T-helper 1 cell (primary cell): ENCODE measurements around the gene PSMD8.
"Not testable (repeated sequence)": the region's sequence is repeated elsewhere in the genome, so short reads cannot be mapped to it uniquely, and the experiment has no call there.

Source experiments
- DNase-seq, 5 donors: peaks; one replicate each; pipeline ENCODE4 v3.0.0-alpha.2; 2012 to 2020

The PSMD8 gene

GRCh38 chr19:38362076-38362945, 12.1 kb upstream of the PSMD8 start:
- DNase-seq: peak; percentile 40 to 87 (median 51)

- DNase-seq: not testable (repeated sequence)
These were observed 11.3 kb upstream of the PSMD8 start for GRCh38 chr19:38362946-38363688.

GRCh38 chr19:38367041-38367440, 7.3 kb upstream of the PSMD8 start:
- DNase-seq: no peak

- no peak for DNase-seq
These were observed 4.8 kb upstream of the PSMD8 start for GRCh38 chr19:38369584-38369983.

GRCh38 chr19:38370299-38370698, 4.1 kb upstream of the PSMD8 start:
- no peak for DNase-seq

GRCh38 chr19:38371081-38371480, 3.3 kb upstream of the PSMD8 start:
- no peak for DNase-seq

- no peak for DNase-seq
These were observed 452 bp upstream of the PSMD8 start for GRCh38 chr19:38373907-38374331.

- no peak for DNase-seq
These were observed 725 bp downstream of the PSMD8 start for GRCh38 chr19:38375098-38375493.

- no peak for DNase-seq
These were observed 1.4 kb downstream of the PSMD8 start for GRCh38 chr19:38375748-38376147.

- DNase-seq: no peak
These were observed 2.2 kb downstream of the PSMD8 start for GRCh38 chr19:38376576-38376975.

- DNase-seq: no peak
These were observed 2.7 kb downstream of the PSMD8 start for GRCh38 chr19:38377052-38377451.

GRCh38 chr19:38378866-38379265, 4.5 kb downstream of the PSMD8 start:
- DNase-seq: no peak

- no peak for DNase-seq
These were observed 6.8 kb downstream of the PSMD8 start for GRCh38 chr19:38381138-38381537.

GRCh38 chr19:38383184-38383583, 8.8 kb downstream of the PSMD8 start:
- no peak for DNase-seq

- DNase-seq: no peak
These were observed 9.4 kb downstream of the PSMD8 start for GRCh38 chr19:38383743-38384142.

GRCh38 chr19:38384209-38385027, 10.0 kb downstream of the PSMD8 start:
- no peak for DNase-seq

- no peak for DNase-seq
These were observed 10.9 kb downstream of the PSMD8 start for GRCh38 chr19:38385057-38385803.

GRCh38 chr19:38385804-38386257, 11.5 kb downstream of the PSMD8 start:
- no peak for DNase-seq

- DNase-seq: no peak
These were observed 12.1 kb downstream of the PSMD8 start for GRCh38 chr19:38386300-38386970.

GRCh38 chr19:38386971-38387549, 12.7 kb downstream of the PSMD8 start:
- no peak for DNase-seq
